Ishikawa (cell line): ENCODE measurements around the gene GDPD4.

ENCODE experiments used
- CEBPB ChIP-seq: IDR thresholded peaks from 2 replicates; pipeline ENCODE4 v1.6.1; 2012
- CREB1 ChIP-seq: IDR thresholded peaks from 2 replicates; pipeline ENCODE4 v1.6.1; 2012; ENCODE audit warnings: low read depth
- EGR1 ChIP-seq: IDR thresholded peaks from 2 replicates; pipeline ENCODE4 v1.6.1; 2012
- EP300 ChIP-seq: IDR thresholded peaks from 2 replicates; pipeline ENCODE4 v1.6.1; 2012; ENCODE audit warnings: borderline replicate concordance
- FOXM1 ChIP-seq: IDR thresholded peaks from 2 replicates; pipeline ENCODE4 v1.6.1; 2012; ENCODE audit warnings: low read depth, borderline replicate concordance
- MAX ChIP-seq: IDR thresholded peaks from 2 replicates; pipeline ENCODE4 v1.6.1; 2012
- NFIC ChIP-seq: IDR thresholded peaks from 2 replicates; pipeline ENCODE4 v1.6.1; 2012
- RAD21 ChIP-seq: IDR thresholded peaks from 2 replicates; pipeline ENCODE4 v1.6.1; 2012; ENCODE audit warnings: low read depth
- REST ChIP-seq: IDR thresholded peaks from 2 replicates; pipeline ENCODE4 v1.6.1; 2012; ENCODE audit warnings: low read depth, mild to moderate bottlenecking
- TAF1 ChIP-seq: IDR thresholded peaks from 2 replicates; pipeline ENCODE4 v1.6.1; 2012; ENCODE audit warnings: low read depth, mild to moderate bottlenecking
- TCF12 ChIP-seq: IDR thresholded peaks from 2 replicates; pipeline ENCODE4 v1.6.1; 2012; ENCODE audit warnings: low read depth
- TEAD4 ChIP-seq: IDR thresholded peaks from 2 replicates; pipeline ENCODE4 v1.6.1; 2012
- USF1 ChIP-seq: IDR thresholded peaks from 2 replicates; pipeline ENCODE4 v1.6.1; 2012
- YY1 ChIP-seq: IDR thresholded peaks from 2 replicates; pipeline ENCODE4 v1.6.1; 2012; ENCODE audit warnings: low read depth
- ZBTB7A ChIP-seq: IDR thresholded peaks from 2 replicates; pipeline ENCODE4 v1.6.1; 2012; ENCODE audit warnings: low read depth

The GDPD4 gene

GRCh38 chr11:77233011-77233410 lies 68.5 kb downstream of the GDPD4 start:
- TF ChIP-seq ZBTB7A (no peak), TCF12 (no peak), CREB1 (no peak), REST (no peak), EP300 (no peak), TAF1 (no peak), RAD21 (no peak), TEAD4 (no peak), EGR1 (no peak), CEBPB (no peak), MAX (no peak), FOXM1 (no peak)

DNA sequence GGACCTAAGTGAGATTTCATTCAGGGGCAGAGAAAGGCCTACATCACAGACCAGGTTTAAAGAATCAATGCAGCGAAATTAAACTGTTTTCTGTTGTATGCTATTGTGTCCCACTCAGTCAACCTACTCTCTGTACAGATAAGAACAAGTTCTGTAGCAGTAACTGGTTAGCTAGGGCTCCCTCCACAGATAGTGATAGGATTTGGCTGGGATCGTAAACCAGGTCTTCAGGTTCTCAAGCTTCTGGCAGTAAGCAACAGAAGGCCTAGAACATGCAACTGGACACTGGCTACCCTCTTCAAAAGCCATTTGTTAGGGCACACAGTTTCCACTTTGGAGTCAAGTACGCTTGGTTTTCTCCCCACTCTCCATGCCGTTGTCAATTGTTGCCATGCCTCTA lies 69.2 kb downstream of the GDPD4 start:
- TF ChIP-seq REST, result no peak
- TF ChIP-seq EGR1, result no peak
- no peak for TF ChIP-seq ZBTB7A
- TF ChIP-seq EP300, result no peak
- no peak for TF ChIP-seq CEBPB
- TF ChIP-seq FOXM1, result no peak
- no peak for TF ChIP-seq YY1
- TF ChIP-seq MAX, result no peak
- TF ChIP-seq RAD21, result no peak
- no peak for TF ChIP-seq NFIC
- TF ChIP-seq CREB1, result no peak
- no peak for TF ChIP-seq USF1
- no peak for TF ChIP-seq TAF1
- no peak for TF ChIP-seq TCF12
- no peak for TF ChIP-seq TEAD4

GRCh38 chr11:77231800-77232199 lies 69.7 kb downstream of the GDPD4 start:
- TF ChIP-seq EGR1 (no peak), YY1 (no peak), RAD21 (no peak), TCF12 (no peak), NFIC (no peak), TAF1 (no peak), FOXM1 (no peak), CEBPB (no peak), CREB1 (no peak), USF1 (no peak)

- no peak for TF ChIP-seq TAF1
- TF ChIP-seq NFIC, result no peak
- no peak for TF ChIP-seq CREB1
- TF ChIP-seq REST, result no peak
- no peak for TF ChIP-seq EGR1
- no peak for TF ChIP-seq EP300
- no peak for TF ChIP-seq TCF12
- no peak for TF ChIP-seq USF1
- TF ChIP-seq RAD21, result no peak
- TF ChIP-seq MAX, result no peak
- TF ChIP-seq TEAD4, result no peak
- no peak for TF ChIP-seq YY1
- TF ChIP-seq ZBTB7A, result no peak
- TF ChIP-seq CEBPB, result no peak
- no peak for TF ChIP-seq FOXM1
Observed at GRCh38 chr11:77230878-77231605, 70.4 kb downstream of the GDPD4 start.
